Stimulated activated CD4-positive, alpha-beta T cell treated with anti-CD3 and anti-CD28 coated beads, Interleukin-15, amount 100 ng/mL, for 24 hours (primary cell): ENCODE data around the gene UROC1.
A peak's percentile ranks its signal among the peaks of the same experiment; 100 is the strongest.

Experiments
- DNase-seq: peaks from one replicate; pipeline ENCODE4 v3.0.0-alpha.2; 2020

Gene UROC1

GRCh38 chr3:126493739-126494138 lies 23.8 kb downstream of the UROC1 start:
- DNase-seq: no peak

- no peak for DNase-seq
Observed at GRCh38 chr3:126493051-126493450, 24.5 kb downstream of the UROC1 start.

GRCh38 chr3:126491221-126492013 lies 26.2 kb downstream of the UROC1 start:
- no peak for DNase-seq

- no peak for DNase-seq
Observed at GRCh38 chr3:126490619-126491018, 27.0 kb downstream of the UROC1 start.

- no peak for DNase-seq
Observed at GRCh38 chr3:126488886-126489569, 28.5 kb downstream of the UROC1 start.

GRCh38 chr3:126488185-126488584 lies 29.4 kb downstream of the UROC1 start:
- no peak for DNase-seq

GRCh38 chr3:126487151-126487771 lies 30.3 kb downstream of the UROC1 start:
- peak; percentile 19 for DNase-seq

GRCh38 chr3:126486360-126486847 lies 31.2 kb downstream of the UROC1 start:
- no peak for DNase-seq

GRCh38 chr3:126485956-126486355 lies 31.6 kb downstream of the UROC1 start:
- DNase-seq: no peak

GRCh38 chr3:126485176-126485897 lies 32.2 kb downstream of the UROC1 start:
- no peak for DNase-seq

- DNase-seq: no peak
Observed at GRCh38 chr3:126484662-126485061, 32.9 kb downstream of the UROC1 start.

- no peak for DNase-seq
Observed at GRCh38 chr3:126484148-126484547, 33.4 kb downstream of the UROC1 start.

GRCh38 chr3:126483321-126483761 lies 34.2 kb downstream of the UROC1 start:
- no peak for DNase-seq

- DNase-seq: no peak
Observed at GRCh38 chr3:126482503-126483255, 34.9 kb downstream of the UROC1 start.

- DNase-seq: no peak
Observed at GRCh38 chr3:126481808-126482502, 35.6 kb downstream of the UROC1 start.

- no peak for DNase-seq
Observed at GRCh38 chr3:126480861-126481260, 36.7 kb downstream of the UROC1 start.

GRCh38 chr3:126480206-126480605 lies 37.4 kb downstream of the UROC1 start:
- DNase-seq: no peak

GRCh38 chr3:126479642-126480041 lies 37.9 kb downstream of the UROC1 start:
- DNase-seq: no peak

GRCh38 chr3:126478581-126479310 lies 38.8 kb downstream of the UROC1 start:
- no peak for DNase-seq

GRCh38 chr3:126477061-126477380 lies 40.6 kb downstream of the UROC1 start:
- no peak for DNase-seq
